Esophagus muscularis mucosa (tissue), 4 donors: ENCODE results near the gene PSD4. TPM values are rescaled to one million over a fixed set of nuclear protein-coding genes. Genes with fewer than 3 reads are reported as not detected.
A peak's percentile ranks its signal among the peaks of the same experiment; 100 is the strongest.

Source experiments
- DNase-seq: peaks from one replicate; pipeline ENCODE4 v3.0.0-alpha.2; 2017; ENCODE audit errors: extremely low spot score
- H3K27ac ChIP-seq, 4 donors: fragments of 200-600 bp; sonication (generic); replicated peaks in 1 of 4; 1 replicate in 3 of 4; 2 replicates in 1 of 4; pipeline ENCODE4 v1.5.1; 2016 to 2019; ENCODE audit warnings: mild to moderate bottlenecking in 1 of 4
- H3K27me3 ChIP-seq, 4 donors: fragments of 200-600 bp; sonication (generic); one replicate each; pipeline versions ENCODE4 v1.5.1 to v1.6.0; 2016 to 2019
- H3K36me3 ChIP-seq, 4 donors: fragments of 200-600 bp; sonication (generic); one replicate each; pipeline ENCODE4 v1.5.1; 2016 to 2019
- H3K4me1 ChIP-seq, 4 donors: fragments of 200-600 bp; sonication (generic); one replicate each; pipeline ENCODE4 v1.5.1; 2016 to 2019
- H3K4me3 ChIP-seq, 4 donors: fragments of 200-600 bp; sonication (generic); 1 replicate in 2 of 4; 2 replicates in 2 of 4; pipeline ENCODE4 v1.5.1; 2016 to 2019; ENCODE audit warnings: mild to moderate bottlenecking in 4 of 4, moderate library complexity in 1 of 4
- H3K9me3 ChIP-seq, 4 donors: fragments of 200-600 bp; sonication (generic); 1 replicate in 3 of 4; 2 replicates in 1 of 4; pipeline ENCODE4 v1.5.1; 2016 to 2019
- EP300 ChIP-seq: sonication (generic); formaldehyde crosslinking; IDR thresholded peaks from one replicate; pipeline ENCODE4 v1.6.1; 2017; ENCODE audit warnings: antibody characterized with exemption
- POLR2A ChIP-seq: fragments of 450-650 bp; IDR thresholded peaks from one replicate; pipeline ENCODE4 v1.6.1; 2017; ENCODE audit warnings: antibody characterized with exemption, moderate library complexity, mild to moderate bottlenecking, low read depth
- POLR2AphosphoS5 ChIP-seq, 2 donors: sonication (generic); formaldehyde crosslinking; IDR thresholded peaks; one replicate each; pipeline ENCODE4 v1.6.1; 2017; ENCODE audit warnings: antibody characterized with exemption in 2 of 2
- WGBS: methylation state at CpG from one replicate; pipeline ENCODE4 v1.1.5; 2018; 5-methylcytosine and 5-hydroxymethylcytosine counted together
- intact Hi-C: fragments of 100-400 bp; cut with DNase I; formaldehyde crosslinking; loops from one replicate; pipeline ENCODE4 v1.15.1; 2023
- total RNA-seq, 4 donors: library from RNA; depleted of rRNA; stranded (reverse); fragments of >200 nt; gene quantifications; one replicate each; pipeline versions ENCODE4 v1.1.0 to v1.2.1, GENCODE V29; 2016
- TF ChIP-seq, protein P1 (sequence below), 3 experiments: fragments of 200-600 bp in 2 of 3; fragments of 450-650 bp in 1 of 3; sonication (generic) in 2 of 3; IDR thresholded peaks; one replicate each; pipeline ENCODE4 v1.5.1; 2017 to 2019; ENCODE audit warnings: antibody characterized with exemption in 3 of 3, mild to moderate bottlenecking in 2 of 3, moderate library complexity in 1 of 3

PSD4 gene
- total RNA-seq, 4 donors from 2014 or later = 3.1 to 4.6 (median 3.6) TPM

DNA sequence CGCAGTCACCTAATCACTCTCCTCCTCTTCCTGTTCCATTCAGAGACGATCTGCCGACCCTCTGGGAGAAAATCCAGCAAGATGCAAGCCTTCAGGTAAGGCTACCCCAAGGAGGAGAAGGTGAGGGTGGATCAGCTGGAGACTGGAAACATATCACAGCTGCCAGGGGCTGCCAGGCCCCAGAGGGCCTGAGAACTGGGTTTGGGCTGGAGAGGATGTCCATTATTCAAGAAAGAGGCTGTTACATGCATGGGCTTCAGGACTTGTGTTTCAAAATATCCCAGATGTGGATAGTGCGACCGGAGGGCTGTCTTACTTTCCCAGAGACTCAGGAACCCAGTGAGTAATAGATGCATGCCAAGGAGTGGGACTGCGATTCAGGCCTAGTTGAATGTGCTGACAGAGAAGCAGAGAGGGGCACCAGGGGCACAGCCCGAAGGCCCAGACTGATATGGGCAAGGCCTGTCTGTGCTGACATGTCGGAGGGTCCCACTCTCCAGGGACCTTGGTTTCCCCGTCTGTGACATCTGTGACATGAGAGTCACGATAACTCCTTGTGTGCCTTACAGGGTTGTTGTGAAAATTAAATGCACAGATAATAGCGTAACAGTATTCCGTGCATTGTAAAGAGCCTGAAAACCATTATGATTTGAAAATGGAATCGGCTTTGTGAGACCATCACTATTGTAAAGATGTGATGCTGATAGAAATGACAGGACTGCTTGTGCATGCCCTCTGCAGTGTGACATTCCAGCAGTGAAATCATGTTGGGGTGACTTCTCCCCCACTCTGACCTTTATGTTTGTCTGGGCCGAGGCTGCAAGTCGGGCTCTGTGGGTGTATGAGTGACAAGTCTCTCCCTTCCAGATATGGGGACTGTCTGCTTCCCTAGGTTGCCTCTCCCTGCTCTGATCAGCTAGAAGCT lies 45.9 kb upstream of the PSD4 start:
- 86% methylated on average over 13 of the region's 15 CpGs for WGBS
- H3K9me3 ChIP-seq = no peaks in the 10 kb centered on the region
- TF ChIP-seq POLR2A (no peak), POLR2AphosphoS5 (IDR thresholded peaks at IDR 0.05) (no peak), EP300 (no peak)
- TF ChIP-seq, protein P1, sequence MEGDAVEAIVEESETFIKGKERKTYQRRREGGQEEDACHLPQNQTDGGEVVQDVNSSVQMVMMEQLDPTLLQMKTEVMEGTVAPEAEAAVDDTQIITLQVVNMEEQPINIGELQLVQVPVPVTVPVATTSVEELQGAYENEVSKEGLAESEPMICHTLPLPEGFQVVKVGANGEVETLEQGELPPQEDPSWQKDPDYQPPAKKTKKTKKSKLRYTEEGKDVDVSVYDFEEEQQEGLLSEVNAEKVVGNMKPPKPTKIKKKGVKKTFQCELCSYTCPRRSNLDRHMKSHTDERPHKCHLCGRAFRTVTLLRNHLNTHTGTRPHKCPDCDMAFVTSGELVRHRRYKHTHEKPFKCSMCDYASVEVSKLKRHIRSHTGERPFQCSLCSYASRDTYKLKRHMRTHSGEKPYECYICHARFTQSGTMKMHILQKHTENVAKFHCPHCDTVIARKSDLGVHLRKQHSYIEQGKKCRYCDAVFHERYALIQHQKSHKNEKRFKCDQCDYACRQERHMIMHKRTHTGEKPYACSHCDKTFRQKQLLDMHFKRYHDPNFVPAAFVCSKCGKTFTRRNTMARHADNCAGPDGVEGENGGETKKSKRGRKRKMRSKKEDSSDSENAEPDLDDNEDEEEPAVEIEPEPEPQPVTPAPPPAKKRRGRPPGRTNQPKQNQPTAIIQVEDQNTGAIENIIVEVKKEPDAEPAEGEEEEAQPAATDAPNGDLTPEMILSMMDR (IDR thresholded peaks at IDR 0.05) = no peak
- intact Hi-C loops = no loop called here
- no peak overlapping the region for H3K27ac ChIP-seq
- DNase-seq = peak; percentile 86
- H3K27me3 ChIP-seq = peaks cover 0 to 14% (median 0%) of the 10 kb centered on the region in 4 donors
- no peak overlapping the region for H3K4me3 ChIP-seq
- H3K4me1 ChIP-seq = peaks cover 0 to 2% (median 0%) of the 10 kb centered on the region in 4 donors
- H3K36me3 ChIP-seq = no peaks in the 10 kb centered on the region

DNA sequence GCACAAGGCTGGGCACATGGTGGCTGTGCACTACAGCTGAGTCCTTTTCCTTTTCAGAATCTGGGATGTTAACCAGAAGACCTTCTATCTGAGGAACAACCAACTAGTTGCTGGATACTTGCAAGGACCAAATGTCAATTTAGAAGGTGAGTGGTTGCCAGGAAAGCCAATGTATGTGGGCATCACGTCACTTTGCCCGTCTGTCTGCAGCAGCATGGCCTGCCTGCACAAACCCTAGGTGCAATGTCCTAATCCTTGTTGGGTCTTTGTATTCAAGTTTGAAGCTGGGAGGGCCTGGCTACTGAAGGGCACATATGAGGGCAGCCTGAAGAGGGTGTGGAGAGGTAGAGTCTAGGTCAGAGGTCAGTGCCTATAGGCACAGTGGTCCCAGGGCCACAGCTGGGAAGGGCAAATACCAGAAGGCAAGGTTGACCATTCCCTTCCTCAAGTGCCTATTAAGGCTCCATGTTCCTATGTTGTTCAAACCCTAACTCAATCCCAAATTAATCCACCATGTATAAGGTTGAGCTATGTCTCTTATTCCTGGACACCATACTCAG lies 44.2 kb upstream of the PSD4 start:
- Histone ChIP-seq H3K9me3 (no peaks in the 10 kb centered on the region), H3K27me3 (peaks cover 0 to 2% (median 0%) of the 10 kb centered on the region in 4 donors), H3K27ac (no peak overlapping the region), H3K36me3 (no peaks in the 10 kb centered on the region), H3K4me3 (no peak overlapping the region), H3K4me1 (peaks cover 0 to 2% (median 0%) of the 10 kb centered on the region in 4 donors)
- intact Hi-C loops = no loop called here
- 94% methylated on average over 2 of the region's 2 CpGs for WGBS
- no peak for TF ChIP-seq EP300
- TF ChIP-seq, protein P1 (IDR thresholded peaks at IDR 0.05) = no peak
- no peak for TF ChIP-seq POLR2A
- TF ChIP-seq POLR2AphosphoS5 (IDR thresholded peaks at IDR 0.05) = no peak
- peak; percentile 87 for DNase-seq

DNA sequence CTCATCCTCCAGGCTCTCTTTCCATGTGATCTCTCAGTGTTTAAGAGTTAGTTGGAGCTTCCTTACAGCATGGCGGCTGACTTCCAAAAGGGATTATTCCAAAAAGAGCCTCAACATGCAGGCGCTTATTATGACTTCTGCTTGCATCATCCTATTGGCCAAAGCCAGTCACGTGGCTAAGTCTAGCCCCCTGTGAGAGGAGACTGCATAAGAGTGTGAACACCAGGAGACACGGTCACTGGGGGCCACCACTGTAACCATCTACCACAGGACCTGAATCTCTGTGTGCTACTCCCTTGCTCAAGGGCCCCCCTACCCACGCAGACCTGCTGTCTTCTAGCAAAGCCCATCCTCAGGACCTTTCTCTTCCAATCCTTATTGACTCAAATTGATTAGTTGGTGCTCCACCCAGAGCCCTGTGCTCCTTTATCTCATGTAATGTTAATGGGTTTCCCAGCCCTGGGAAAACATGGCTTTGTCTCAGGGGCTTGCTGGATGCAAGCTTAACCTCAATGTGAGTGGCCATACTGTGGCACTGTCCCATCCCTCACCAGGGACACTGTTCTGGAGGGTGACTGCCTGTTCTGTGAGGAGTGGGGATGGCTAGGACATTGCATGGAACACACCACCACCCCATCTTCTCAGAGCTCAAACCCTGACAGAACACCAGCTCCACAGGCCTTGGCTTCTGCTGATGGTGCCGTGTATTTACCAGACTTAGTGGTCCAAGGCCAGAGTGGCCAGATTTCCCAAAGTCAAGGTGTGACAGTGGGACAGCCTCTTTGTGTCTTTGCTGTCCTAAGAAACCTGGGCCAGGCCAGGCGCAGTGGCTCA lies 42.2 kb upstream of the PSD4 start:
- H3K27ac ChIP-seq = no peak overlapping the region
- no peaks in the 10 kb centered on the region for H3K27me3 ChIP-seq
- H3K4me1 ChIP-seq = no peaks in the 10 kb centered on the region
- H3K36me3 ChIP-seq = no peaks in the 10 kb centered on the region
- TF ChIP-seq POLR2AphosphoS5 (IDR thresholded peaks at IDR 0.05) = no peak
- no peak overlapping the region for H3K4me3 ChIP-seq
- DNase-seq = peak; percentile 90
- H3K9me3 ChIP-seq = no peaks in the 10 kb centered on the region
- WGBS = 81% methylated on average over 6 of the region's 7 CpGs
- intact Hi-C loops = no loop called here

DNA sequence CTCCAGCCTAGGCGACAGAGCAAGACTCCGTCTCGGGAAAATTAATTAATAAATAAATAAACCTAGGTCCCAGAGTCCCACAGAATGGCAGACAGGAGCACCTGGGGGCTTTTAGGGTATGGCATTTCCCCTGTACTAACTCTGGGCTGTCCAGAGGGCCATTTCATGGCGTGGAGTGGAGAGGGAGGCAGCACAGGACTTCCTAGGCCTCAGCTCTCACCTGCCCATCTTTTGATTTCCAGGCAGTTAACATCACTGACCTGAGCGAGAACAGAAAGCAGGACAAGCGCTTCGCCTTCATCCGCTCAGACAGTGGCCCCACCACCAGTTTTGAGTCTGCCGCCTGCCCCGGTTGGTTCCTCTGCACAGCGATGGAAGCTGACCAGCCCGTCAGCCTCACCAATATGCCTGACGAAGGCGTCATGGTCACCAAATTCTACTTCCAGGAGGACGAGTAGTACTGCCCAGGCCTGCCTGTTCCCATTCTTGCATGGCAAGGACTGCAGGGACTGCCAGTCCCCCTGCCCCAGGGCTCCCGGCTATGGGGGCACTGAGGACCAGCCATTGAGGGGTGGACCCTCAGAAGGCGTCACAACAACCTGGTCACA lies 41.3 kb upstream of the PSD4 start:
- Histone ChIP-seq H3K4me3 (no peak overlapping the region), H3K9me3 (no peaks in the 10 kb centered on the region), H3K36me3 (no peaks in the 10 kb centered on the region), H3K4me1 (no peaks in the 10 kb centered on the region), H3K27ac (no peak overlapping the region), H3K27me3 (no peaks in the 10 kb centered on the region)
- DNase-seq = no peak
- WGBS = 94% methylated on average over 17 of the region's 17 CpGs
- intact Hi-C loops = no loop called here
- TF ChIP-seq, protein P1 (IDR thresholded peaks at IDR 0.05) = no peak
- no peak for TF ChIP-seq EP300
- no peak for TF ChIP-seq POLR2AphosphoS5 (IDR thresholded peaks at IDR 0.05)
- TF ChIP-seq POLR2A = no peak
